22Rv1 (cell line): Measurements from ENCODE around the gene CCNK.

ENCODE experiments used
- CTCF ChIP-seq: fragments of 450-650 bp; IDR thresholded peaks from 2 replicates; pipeline ENCODE4 v1.5.1; 2017; ENCODE audit warnings: mild to moderate bottlenecking
- ZFX ChIP-seq: fragments of 450-650 bp; IDR thresholded peaks from 2 replicates; pipeline ENCODE4 v1.6.1; 2017; ENCODE audit warnings: antibody characterized with exemption, borderline replicate concordance

- TF ChIP-seq CTCF (no peak), ZFX (no peak)
Observed at GRCh38 chr14:99532310-99532709, 51.1 kb downstream of the CCNK start.
